Measurements from ENCODE around the gene ARHGAP42.

GRCh38 chr11:100788561-100789295 lies 101.6 kb downstream of the ARHGAP42 start:
- no peak for TF ChIP-seq TAF1 (conservative IDR thresholded peaks at IDR 0.05)
- no peak for TF ChIP-seq CTCF (IDR thresholded peaks at IDR 0.05; ENCODE audit: low read depth, low read length, missing input control)
- TF ChIP-seq MAX (IDR thresholded peaks at IDR 0.05) = no peak
- TF ChIP-seq ZBTB33 (IDR thresholded peaks at IDR 0.05) = no peak

Measured in liver (tissue), 3 donors.